Measurements from ENCODE around the gene AATF. TPM values are rescaled to one million over a fixed set of nuclear protein-coding genes. Genes with fewer than 3 reads are reported as not detected.

Gene AATF
- total and polyA plus RNA-seq, 9 of the 15 experiments (the other 6 are each of a cell fraction or from before 2014, with no cell fraction given): 34.5 to 133 (median 90.1) TPM

DNA sequence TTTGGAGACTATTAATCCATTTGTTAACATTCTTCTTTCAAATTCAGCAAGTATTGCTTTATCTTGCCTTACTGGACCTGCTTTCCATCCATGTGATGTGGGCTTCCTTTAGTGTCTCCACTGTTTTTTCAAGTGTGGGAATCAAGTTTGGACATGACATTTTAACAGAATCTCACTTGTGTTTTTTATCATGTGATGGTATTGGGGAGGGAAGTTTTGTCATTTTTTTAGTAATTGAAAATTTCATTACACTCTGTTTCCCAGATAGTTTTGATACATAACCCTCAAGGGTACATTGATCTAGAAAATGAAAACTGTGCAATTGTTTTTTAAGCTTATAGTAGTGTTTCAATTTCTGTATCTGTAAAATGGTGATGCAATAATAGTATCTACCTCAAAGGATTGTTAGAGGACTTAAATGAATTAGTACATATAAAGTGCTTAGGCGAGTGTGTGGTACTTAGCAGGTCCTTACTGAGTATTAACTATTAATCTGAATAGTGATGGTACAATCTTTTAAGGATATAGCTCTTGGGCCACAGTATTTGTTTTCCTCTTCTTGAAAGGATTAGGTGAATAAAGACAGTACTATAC lies 27.3 kb downstream of the AATF start (continued):
- TF ChIP-seq, protein P1, sequence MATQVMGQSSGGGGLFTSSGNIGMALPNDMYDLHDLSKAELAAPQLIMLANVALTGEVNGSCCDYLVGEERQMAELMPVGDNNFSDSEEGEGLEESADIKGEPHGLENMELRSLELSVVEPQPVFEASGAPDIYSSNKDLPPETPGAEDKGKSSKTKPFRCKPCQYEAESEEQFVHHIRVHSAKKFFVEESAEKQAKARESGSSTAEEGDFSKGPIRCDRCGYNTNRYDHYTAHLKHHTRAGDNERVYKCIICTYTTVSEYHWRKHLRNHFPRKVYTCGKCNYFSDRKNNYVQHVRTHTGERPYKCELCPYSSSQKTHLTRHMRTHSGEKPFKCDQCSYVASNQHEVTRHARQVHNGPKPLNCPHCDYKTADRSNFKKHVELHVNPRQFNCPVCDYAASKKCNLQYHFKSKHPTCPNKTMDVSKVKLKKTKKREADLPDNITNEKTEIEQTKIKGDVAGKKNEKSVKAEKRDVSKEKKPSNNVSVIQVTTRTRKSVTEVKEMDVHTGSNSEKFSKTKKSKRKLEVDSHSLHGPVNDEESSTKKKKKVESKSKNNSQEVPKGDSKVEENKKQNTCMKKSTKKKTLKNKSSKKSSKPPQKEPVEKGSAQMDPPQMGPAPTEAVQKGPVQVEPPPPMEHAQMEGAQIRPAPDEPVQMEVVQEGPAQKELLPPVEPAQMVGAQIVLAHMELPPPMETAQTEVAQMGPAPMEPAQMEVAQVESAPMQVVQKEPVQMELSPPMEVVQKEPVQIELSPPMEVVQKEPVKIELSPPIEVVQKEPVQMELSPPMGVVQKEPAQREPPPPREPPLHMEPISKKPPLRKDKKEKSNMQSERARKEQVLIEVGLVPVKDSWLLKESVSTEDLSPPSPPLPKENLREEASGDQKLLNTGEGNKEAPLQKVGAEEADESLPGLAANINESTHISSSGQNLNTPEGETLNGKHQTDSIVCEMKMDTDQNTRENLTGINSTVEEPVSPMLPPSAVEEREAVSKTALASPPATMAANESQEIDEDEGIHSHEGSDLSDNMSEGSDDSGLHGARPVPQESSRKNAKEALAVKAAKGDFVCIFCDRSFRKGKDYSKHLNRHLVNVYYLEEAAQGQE (IDR thresholded peaks at IDR 0.05; ENCODE audit: borderline replicate concordance): no peak
- TF ChIP-seq, protein P1 (CRISPR knock-in tag; IDR thresholded peaks at IDR 0.05; ENCODE audit: low read depth): no peak
- no peak for TF ChIP-seq KAT7 (CRISPR knock-in tag; IDR thresholded peaks at IDR 0.05; ENCODE audit: borderline replicate concordance)
- TF ChIP-seq, protein P2, sequence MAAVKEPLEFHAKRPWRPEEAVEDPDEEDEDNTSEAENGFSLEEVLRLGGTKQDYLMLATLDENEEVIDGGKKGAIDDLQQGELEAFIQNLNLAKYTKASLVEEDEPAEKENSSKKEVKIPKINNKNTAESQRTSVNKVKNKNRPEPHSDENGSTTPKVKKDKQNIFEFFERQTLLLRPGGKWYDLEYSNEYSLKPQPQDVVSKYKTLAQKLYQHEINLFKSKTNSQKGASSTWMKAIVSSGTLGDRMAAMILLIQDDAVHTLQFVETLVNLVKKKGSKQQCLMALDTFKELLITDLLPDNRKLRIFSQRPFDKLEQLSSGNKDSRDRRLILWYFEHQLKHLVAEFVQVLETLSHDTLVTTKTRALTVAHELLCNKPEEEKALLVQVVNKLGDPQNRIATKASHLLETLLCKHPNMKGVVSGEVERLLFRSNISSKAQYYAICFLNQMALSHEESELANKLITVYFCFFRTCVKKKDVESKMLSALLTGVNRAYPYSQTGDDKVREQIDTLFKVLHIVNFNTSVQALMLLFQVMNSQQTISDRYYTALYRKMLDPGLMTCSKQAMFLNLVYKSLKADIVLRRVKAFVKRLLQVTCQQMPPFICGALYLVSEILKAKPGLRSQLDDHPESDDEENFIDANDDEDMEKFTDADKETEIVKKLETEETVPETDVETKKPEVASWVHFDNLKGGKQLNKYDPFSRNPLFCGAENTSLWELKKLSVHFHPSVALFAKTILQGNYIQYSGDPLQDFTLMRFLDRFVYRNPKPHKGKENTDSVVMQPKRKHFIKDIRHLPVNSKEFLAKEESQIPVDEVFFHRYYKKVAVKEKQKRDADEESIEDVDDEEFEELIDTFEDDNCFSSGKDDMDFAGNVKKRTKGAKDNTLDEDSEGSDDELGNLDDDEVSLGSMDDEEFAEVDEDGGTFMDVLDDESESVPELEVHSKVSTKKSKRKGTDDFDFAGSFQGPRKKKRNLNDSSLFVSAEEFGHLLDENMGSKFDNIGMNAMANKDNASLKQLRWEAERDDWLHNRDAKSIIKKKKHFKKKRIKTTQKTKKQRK (IDR thresholded peaks at IDR 0.05; ENCODE audit: borderline replicate concordance, low read depth, low read length): no peak
- TF ChIP-seq ZNF3 (CRISPR knock-in tag; IDR thresholded peaks at IDR 0.05): no peak
- peak; percentile 83 for TF ChIP-seq ATF3 (IDR thresholded peaks at IDR 0.05)
- no peak for TF ChIP-seq ATF3 (CRISPR knock-in tag; conservative IDR thresholded peaks at IDR 0.05)
